Measurements from ENCODE around the gene SERPINE3. TPM values are rescaled to one million over a fixed set of nuclear protein-coding genes. Genes with fewer than 3 reads are reported as not detected.

SERPINE3 gene
- total RNA-seq, 4 donors from 2014 or later: not detected

DNA sequence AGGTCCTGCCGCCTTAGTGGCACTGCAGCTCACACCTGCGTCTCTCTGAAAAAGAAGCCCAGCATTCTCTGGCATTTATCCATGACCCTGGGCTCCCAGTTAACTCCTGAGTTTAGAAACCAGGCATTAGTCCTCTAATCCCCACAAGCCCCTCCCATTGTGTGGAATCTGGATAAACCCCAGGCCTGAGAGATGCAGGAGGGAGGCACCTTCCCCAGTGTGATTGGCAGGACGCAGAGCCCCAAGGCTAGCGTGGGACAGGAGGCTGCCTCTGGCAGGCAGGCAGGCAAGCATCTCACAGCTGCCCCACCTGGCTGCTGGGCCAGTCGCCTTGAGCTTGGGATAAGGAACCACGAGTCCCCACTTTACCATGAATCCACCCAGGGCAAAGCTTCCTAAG lies 11.0 kb upstream of the SERPINE3 start:
- no peaks in the 10 kb centered on the region for H3K36me3 ChIP-seq
- H3K27me3 ChIP-seq: no peaks in the 10 kb centered on the region
- no peak overlapping the region for H3K27ac ChIP-seq
- H3K9me3 ChIP-seq: no peaks in the 10 kb centered on the region
- H3K4me3 ChIP-seq: no peak overlapping the region
- DNase-seq: no peak
- no peaks in the 10 kb centered on the region for H3K4me1 ChIP-seq
- TF ChIP-seq POLR2A (IDR thresholded peaks at IDR 0.05): no peak
- TF ChIP-seq, protein P1, sequence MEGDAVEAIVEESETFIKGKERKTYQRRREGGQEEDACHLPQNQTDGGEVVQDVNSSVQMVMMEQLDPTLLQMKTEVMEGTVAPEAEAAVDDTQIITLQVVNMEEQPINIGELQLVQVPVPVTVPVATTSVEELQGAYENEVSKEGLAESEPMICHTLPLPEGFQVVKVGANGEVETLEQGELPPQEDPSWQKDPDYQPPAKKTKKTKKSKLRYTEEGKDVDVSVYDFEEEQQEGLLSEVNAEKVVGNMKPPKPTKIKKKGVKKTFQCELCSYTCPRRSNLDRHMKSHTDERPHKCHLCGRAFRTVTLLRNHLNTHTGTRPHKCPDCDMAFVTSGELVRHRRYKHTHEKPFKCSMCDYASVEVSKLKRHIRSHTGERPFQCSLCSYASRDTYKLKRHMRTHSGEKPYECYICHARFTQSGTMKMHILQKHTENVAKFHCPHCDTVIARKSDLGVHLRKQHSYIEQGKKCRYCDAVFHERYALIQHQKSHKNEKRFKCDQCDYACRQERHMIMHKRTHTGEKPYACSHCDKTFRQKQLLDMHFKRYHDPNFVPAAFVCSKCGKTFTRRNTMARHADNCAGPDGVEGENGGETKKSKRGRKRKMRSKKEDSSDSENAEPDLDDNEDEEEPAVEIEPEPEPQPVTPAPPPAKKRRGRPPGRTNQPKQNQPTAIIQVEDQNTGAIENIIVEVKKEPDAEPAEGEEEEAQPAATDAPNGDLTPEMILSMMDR (IDR thresholded peaks at IDR 0.05): no peak

DNA sequence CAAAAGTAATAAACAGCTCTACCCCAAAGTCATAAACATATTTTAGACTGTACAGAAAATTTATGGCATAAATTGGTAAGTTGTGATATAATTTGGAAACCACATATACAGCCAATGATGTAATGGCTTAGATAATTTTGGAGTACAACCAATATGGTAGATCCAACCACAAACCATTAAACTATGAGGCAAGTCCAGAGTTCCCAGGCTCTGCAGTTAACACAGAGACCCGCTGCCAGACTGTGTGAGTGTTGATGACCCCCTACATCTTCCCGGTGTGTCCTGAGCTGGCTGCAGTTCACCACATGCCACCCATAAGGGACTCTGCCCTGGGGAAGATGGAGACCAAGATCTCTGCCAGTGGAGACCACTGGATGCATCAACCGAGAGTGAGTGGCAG lies 9.9 kb upstream of the SERPINE3 start:
- Histone ChIP-seq H3K4me3 (no peak overlapping the region), H3K27me3 (no peaks in the 10 kb centered on the region), H3K9me3 (no peaks in the 10 kb centered on the region), H3K36me3 (no peaks in the 10 kb centered on the region), H3K4me1 (no peaks in the 10 kb centered on the region), H3K27ac (no peak overlapping the region)
- DNase-seq: no peak
- no peak for TF ChIP-seq POLR2A (IDR thresholded peaks at IDR 0.05)
- TF ChIP-seq, protein P1 (IDR thresholded peaks at IDR 0.05): no peak

DNA sequence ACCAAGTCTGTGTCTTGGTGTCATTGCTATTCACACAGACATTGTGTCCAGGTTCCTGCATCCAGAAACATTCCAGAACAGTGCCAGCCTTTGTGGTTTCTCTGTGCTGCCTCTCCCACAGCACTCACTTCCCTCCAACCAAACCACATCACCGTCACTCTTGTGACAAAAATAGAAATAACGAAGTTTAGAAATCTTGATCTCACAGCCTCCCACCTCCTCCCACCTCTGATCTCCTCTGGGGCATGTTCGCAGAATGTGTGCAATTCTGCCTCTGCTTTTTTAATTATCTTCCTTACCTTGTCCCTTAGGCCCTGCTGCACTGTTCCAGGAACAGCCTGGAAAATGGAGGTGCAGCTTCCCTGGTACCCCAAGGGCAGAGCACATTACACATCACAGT lies 8.7 kb upstream of the SERPINE3 start:
- DNase-seq: no peak
- H3K36me3 ChIP-seq: no peaks in the 10 kb centered on the region
- H3K27me3 ChIP-seq: no peaks in the 10 kb centered on the region
- H3K9me3 ChIP-seq: no peaks in the 10 kb centered on the region
- H3K4me1 ChIP-seq: no peaks in the 10 kb centered on the region
- H3K27ac ChIP-seq: no peak overlapping the region
- TF ChIP-seq, protein P1 (IDR thresholded peaks at IDR 0.05): no peak
- TF ChIP-seq POLR2A (IDR thresholded peaks at IDR 0.05): no peak
- no peak overlapping the region for H3K4me3 ChIP-seq

DNA sequence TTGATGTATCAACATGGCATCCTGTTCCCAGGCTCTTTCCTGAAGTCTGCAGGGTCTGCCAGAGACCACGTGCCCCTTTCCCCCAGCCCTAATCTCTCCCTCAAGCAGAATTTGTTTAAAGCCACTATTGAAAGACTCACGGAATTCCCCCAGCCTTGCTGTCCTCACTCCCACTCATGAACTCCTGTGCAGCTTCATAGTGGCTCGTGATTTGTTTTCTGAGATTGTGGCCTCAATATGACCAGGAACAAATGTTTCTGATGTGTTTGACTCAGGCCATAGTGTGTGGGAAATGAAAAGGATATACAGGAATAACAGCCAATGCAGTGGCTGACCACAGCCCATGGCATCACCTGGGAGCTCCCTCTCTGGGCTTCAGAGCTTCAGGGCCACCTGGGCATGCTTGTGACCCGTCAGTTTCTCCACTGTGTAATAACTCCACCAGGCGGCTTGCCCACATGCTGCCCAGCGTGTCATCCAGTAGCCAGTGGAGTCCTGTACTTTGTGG lies 8.1 kb upstream of the SERPINE3 start:
- Histone ChIP-seq H3K36me3 (no peaks in the 10 kb centered on the region), H3K9me3 (no peaks in the 10 kb centered on the region), H3K4me3 (no peak overlapping the region), H3K27ac (no peak overlapping the region), H3K27me3 (no peaks in the 10 kb centered on the region), H3K4me1 (no peaks in the 10 kb centered on the region)
- no peak for DNase-seq
- TF ChIP-seq POLR2A (IDR thresholded peaks at IDR 0.05): no peak
- TF ChIP-seq, protein P1 (IDR thresholded peaks at IDR 0.05): no peak

DNA sequence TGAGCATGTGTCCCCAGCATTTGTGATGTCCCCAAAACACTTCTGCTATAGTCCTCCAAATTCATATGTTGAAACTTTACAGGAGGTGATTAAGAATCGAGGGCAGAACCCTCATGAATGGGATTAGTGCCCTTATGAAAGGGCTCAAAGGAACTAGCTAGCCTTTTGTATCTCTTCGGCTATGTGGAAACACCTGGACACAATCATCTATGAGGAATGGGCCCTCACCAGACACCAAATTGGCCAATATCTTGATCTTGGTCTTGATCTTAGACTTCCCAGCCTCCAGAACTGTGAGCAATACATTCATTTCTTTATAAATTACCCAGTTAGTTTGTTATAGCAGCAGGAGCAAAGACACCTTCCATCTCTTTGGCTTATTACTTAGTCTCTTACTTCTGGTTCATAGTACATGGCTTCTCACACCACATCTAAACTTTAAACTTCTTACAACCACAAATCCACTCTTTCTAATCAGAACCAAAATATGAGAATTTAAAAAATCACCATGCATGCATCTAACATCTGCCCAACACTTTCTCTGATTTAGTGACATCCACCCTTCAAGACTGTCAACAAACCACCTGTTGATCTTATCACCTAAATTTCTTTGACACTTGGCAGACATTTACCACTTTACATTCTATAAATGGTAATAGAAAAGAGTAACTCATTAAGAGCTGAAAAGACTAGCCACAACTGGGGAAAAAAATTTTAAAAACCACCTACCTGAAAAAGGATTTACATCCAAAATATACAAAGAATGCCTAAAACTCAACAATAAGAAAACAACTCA lies 6.7 kb upstream of the SERPINE3 start:
- Histone ChIP-seq H3K9me3 (no peaks in the 10 kb centered on the region), H3K4me1 (no peaks in the 10 kb centered on the region), H3K4me3 (no peak overlapping the region), H3K36me3 (no peaks in the 10 kb centered on the region), H3K27ac (no peak overlapping the region), H3K27me3 (no peaks in the 10 kb centered on the region)
- DNase-seq: no peak
- no peak for TF ChIP-seq POLR2A (IDR thresholded peaks at IDR 0.05)
- TF ChIP-seq, protein P1 (IDR thresholded peaks at IDR 0.05): no peak
